Measurements from ENCODE around the gene CPN1. TPM values are rescaled to one million over a fixed set of nuclear protein-coding genes. Genes with fewer than 3 reads are reported as not detected.

CPN1 gene
- total and polyA plus RNA-seq, 2 experiments from 2014 or later: 0.32 TPM; not detected in 1

- ATAC-seq: no peak
- TF ChIP-seq ZNF462 (CRISPR knock-in tag; IDR thresholded peaks at IDR 0.05) (no peak), EZH2phosphoT487 (IDR thresholded peaks at IDR 0.05; ENCODE audit: unreplicated experiment) (no peak), ZNF114 (CRISPR knock-in tag; IDR thresholded peaks at IDR 0.05) (no peak), REST (IDR thresholded peaks at IDR 0.05; ENCODE audit: unreplicated experiment) (no peak), NANOG (IDR thresholded peaks at IDR 0.05; ENCODE audit: borderline replicate concordance) (no peak), POLR2AphosphoS5 (IDR thresholded peaks at IDR 0.05; ENCODE audit: low read depth) (no peak), CREB1 (CRISPR knock-in tag; IDR thresholded peaks at IDR 0.05; ENCODE audit: low read depth) (no peak), EZH2 (IDR thresholded peaks at IDR 0.05; ENCODE audit: low read depth, unreplicated experiment) (no peak), STAT1 (IDR thresholded peaks at IDR 0.05; ENCODE audit: unreplicated experiment) (no peak), ZNF331 (CRISPR knock-in tag; IDR thresholded peaks at IDR 0.05; ENCODE audit: low read depth) (no peak), CTCF (conservative IDR thresholded peaks at IDR 0.05; ENCODE audit: low read depth in 2 of 2) (no peak), ETS1 (IDR thresholded peaks at IDR 0.05) (no peak), JUNB (IDR thresholded peaks at IDR 0.05; ENCODE audit: unreplicated experiment) (no peak)
- no peak for DNase-seq (ENCODE audit: low spot score)
- H3K27ac Mint-ChIP-seq: no peak overlapping the region
- Histone ChIP-seq H3K36me3 (ENCODE audit: insufficient read depth) (no peaks in the 10 kb centered on the region), H3F3A (replicated peaks; ENCODE audit: low read depth) (no peaks in the 10 kb centered on the region), H3K4me2 (no peak overlapping the region), H3K4me1 (ENCODE audit: insufficient read depth) (no peaks in the 10 kb centered on the region), H2AFZ (no peak overlapping the region), H3K27ac (ENCODE audit: low read depth) (no peak overlapping the region), H3K9me2 (ENCODE audit: insufficient read depth) (no peaks in the 10 kb centered on the region), H3K79me2 (replicated peaks; ENCODE audit: insufficient read depth) (no peaks in the 10 kb centered on the region), H4K20me1 (replicated peaks; ENCODE audit: insufficient read depth) (no peaks in the 10 kb centered on the region), H3K27me3 (ENCODE audit: insufficient read depth) (no peaks in the 10 kb centered on the region), H3K4me3 (no peak overlapping the region)
- no peak overlapping the region for H3K4me3 Mint-ChIP-seq
- H3K27me3 Mint-ChIP-seq (ENCODE audit: insufficient read depth, low read depth, poor library complexity): no peaks in the 10 kb centered on the region
- no peaks in the 10 kb centered on the region for H3K36me3 Mint-ChIP-seq (ENCODE audit: low read depth)
- no peaks in the 10 kb centered on the region for H3K9me3 Mint-ChIP-seq
- no peaks in the 10 kb centered on the region for H3K4me1 Mint-ChIP-seq
These were observed 4.9 kb downstream of the CPN1 start for GRCh38 chr10:100076750-100077149.
